HG03575 (cell line): Measurements from ENCODE around the gene ASTN2.

ENCODE experiments used
- ATAC-seq: cut with Tn5 transposase; IDR thresholded peaks from one replicate; pipeline ENCODE4 v1.9.1; 2021; ENCODE audit not compliant: unreplicated experiment, insufficient number of reproducible peaks, low FRiP score; ENCODE audit errors: extremely low read depth

Gene ASTN2

GRCh38 chr9:117017414-117017985, 397.4 kb downstream of the ASTN2 start:
- ATAC-seq, result no peak

- ATAC-seq, result no peak
These were observed 400.8 kb downstream of the ASTN2 start for GRCh38 chr9:117014061-117014460.

- ATAC-seq, result no peak
These were observed 401.3 kb downstream of the ASTN2 start for GRCh38 chr9:117013440-117013995.

- no peak for ATAC-seq
These were observed 404.8 kb downstream of the ASTN2 start for GRCh38 chr9:117010061-117010460.

GRCh38 chr9:117008876-117009275, 406.0 kb downstream of the ASTN2 start:
- no peak for ATAC-seq

- no peak for ATAC-seq
These were observed 406.4 kb downstream of the ASTN2 start for GRCh38 chr9:117008461-117008860.

GRCh38 chr9:117002686-117003085, 412.2 kb downstream of the ASTN2 start:
- no peak for ATAC-seq

GRCh38 chr9:117000834-117001233, 414.0 kb downstream of the ASTN2 start:
- ATAC-seq, result no peak

- ATAC-seq, result no peak
These were observed 414.6 kb downstream of the ASTN2 start for GRCh38 chr9:117000196-117000723.

GRCh38 chr9:116998305-116998704, 416.6 kb downstream of the ASTN2 start:
- ATAC-seq, result no peak

- no peak for ATAC-seq
These were observed 422.0 kb downstream of the ASTN2 start for GRCh38 chr9:116992865-116993264.

GRCh38 chr9:116991051-116991450, 423.8 kb downstream of the ASTN2 start:
- ATAC-seq, result no peak

- no peak for ATAC-seq
These were observed 424.3 kb downstream of the ASTN2 start for GRCh38 chr9:116990592-116990991.

- no peak for ATAC-seq
These were observed 427.0 kb downstream of the ASTN2 start for GRCh38 chr9:116987721-116988485.

- ATAC-seq, result no peak
These were observed 428.8 kb downstream of the ASTN2 start for GRCh38 chr9:116986015-116986414.

GRCh38 chr9:116985596-116985995, 429.3 kb downstream of the ASTN2 start:
- no peak for ATAC-seq

GRCh38 chr9:116984111-116984510, 430.7 kb downstream of the ASTN2 start:
- no peak for ATAC-seq

GRCh38 chr9:116980582-116981120, 434.2 kb downstream of the ASTN2 start:
- ATAC-seq, result no peak

- ATAC-seq, result no peak
These were observed 435.4 kb downstream of the ASTN2 start for GRCh38 chr9:116979456-116979855.

GRCh38 chr9:116978155-116978554, 436.7 kb downstream of the ASTN2 start:
- ATAC-seq, result no peak
